GM23338 (cell line): ENCODE results near the gene OLFML1. TPM values are rescaled to one million over a fixed set of nuclear protein-coding genes. Genes with fewer than 3 reads are reported as not detected.

ENCODE experiments used
- ATAC-seq: fragments of 200-7000 bp; cut with Tn5 transposase; 3 replicates; pipeline ENCODE4 v1.9.1; 2020
- DNase-seq: peaks from one replicate; pipeline ENCODE4 v3.0.0-alpha.2; 2015; ENCODE audit warnings: low spot score
- H2AFZ ChIP-seq: fragments of 200-600 bp; sonication (generic); 2 replicates; pipeline ENCODE4 v1.8.0; 2016; ENCODE audit warnings: antibody characterized with exemption, mild to moderate bottlenecking, moderate library complexity
- H3F3A ChIP-seq: fragments of 200-600 bp; sonication (generic); replicated peaks from 2 replicates; pipeline ENCODE4 v1.8.0; 2017; ENCODE audit warnings: antibody characterized with exemption, mixed run types, low read depth
- H3K27ac ChIP-seq: fragments of 200-600 bp; sonication (generic); 2 replicates; pipeline ENCODE4 v1.6.1; 2016; ENCODE audit warnings: low read depth
- H3K27me3 ChIP-seq: fragments of 200-600 bp; sonication (generic); 2 replicates; pipeline ENCODE4 v1.8.0; 2016; ENCODE audit warnings: mild to moderate bottlenecking, mixed run types, moderate library complexity; ENCODE audit not compliant: insufficient read depth
- H3K36me3 ChIP-seq: fragments of 200-600 bp; sonication (generic); 2 replicates; pipeline ENCODE4 v1.8.0; 2016; ENCODE audit warnings: mild to moderate bottlenecking; ENCODE audit not compliant: insufficient read depth
- H3K4me1 ChIP-seq: fragments of 200-600 bp; sonication (generic); 2 replicates; pipeline ENCODE4 v1.8.0; 2016; ENCODE audit warnings: mild to moderate bottlenecking, moderate library complexity; ENCODE audit not compliant: insufficient read depth
- H3K4me2 ChIP-seq: fragments of 200-600 bp; sonication (generic); 2 replicates; pipeline ENCODE4 v1.7.1; 2017; ENCODE audit warnings: mixed run types
- H3K4me3 ChIP-seq: fragments of 200-600 bp; sonication (generic); 2 replicates; pipeline ENCODE4 v1.6.1; 2016; ENCODE audit warnings: mixed run types
- H3K79me2 ChIP-seq: fragments of 200-600 bp; sonication (generic); replicated peaks from 2 replicates; pipeline ENCODE4 v1.8.0; 2017; ENCODE audit warnings: mild to moderate bottlenecking; ENCODE audit not compliant: insufficient read depth
- H3K9me2 ChIP-seq: fragments of 200-600 bp; sonication (generic); 2 replicates; pipeline ENCODE4 v1.8.0; 2017; ENCODE audit not compliant: insufficient read depth
- H4K20me1 ChIP-seq: fragments of 200-600 bp; sonication (generic); replicated peaks from 2 replicates; pipeline ENCODE4 v1.8.0; 2017; ENCODE audit warnings: mild to moderate bottlenecking; ENCODE audit not compliant: insufficient read depth
- H3K27ac Mint-ChIP-seq: 2 replicates; pipeline ENCODE4 v1.8.0; 2020; ENCODE audit warnings: inconsistent platforms, mild to moderate bottlenecking, moderate library complexity, mixed read lengths
- H3K27me3 Mint-ChIP-seq: 3 replicates; pipeline ENCODE4 v1.8.0; 2022; ENCODE audit warnings: low read depth, mild to moderate bottlenecking, moderate library complexity, mixed read lengths, inconsistent platforms; ENCODE audit not compliant: insufficient read depth, poor library complexity
- H3K36me3 Mint-ChIP-seq: 3 replicates; pipeline ENCODE4 v1.8.0; 2021; ENCODE audit warnings: low read depth, mild to moderate bottlenecking, inconsistent platforms, moderate library complexity, mixed read lengths
- H3K4me1 Mint-ChIP-seq: 3 replicates; pipeline ENCODE4 v1.8.0; 2020; ENCODE audit warnings: mild to moderate bottlenecking, inconsistent platforms, mixed read lengths
- H3K4me3 Mint-ChIP-seq: 3 replicates; pipeline ENCODE4 v1.8.0; 2021; ENCODE audit warnings: moderate library complexity, mild to moderate bottlenecking, inconsistent platforms, mixed read lengths
- H3K9me3 Mint-ChIP-seq: 3 replicates; pipeline ENCODE4 v1.8.0; 2020; ENCODE audit warnings: moderate library complexity, mild to moderate bottlenecking, inconsistent platforms, mixed read lengths
- CREB1 ChIP-seq: fragments of 250-450 bp; sonication (Bioruptor Pico); IDR thresholded peaks from 2 replicates; pipeline ENCODE4 v1.5.0; 2020; ENCODE audit warnings: low read depth, mild to moderate bottlenecking, moderate library complexity
- ETS1 ChIP-seq: IDR thresholded peaks from 2 replicates; pipeline ENCODE4 v1.6.1; 2016; ENCODE audit warnings: antibody characterized with exemption
- EZH2phosphoT487 ChIP-seq: fragments of 200-600 bp; sonication (generic); IDR thresholded peaks from one replicate; pipeline ENCODE4 v1.8.1; 2018; ENCODE audit warnings: antibody characterized with exemption; ENCODE audit not compliant: unreplicated experiment
- JUNB ChIP-seq: IDR thresholded peaks from one replicate; pipeline ENCODE4 v1.6.1; 2016; ENCODE audit warnings: antibody characterized with exemption; ENCODE audit not compliant: unreplicated experiment
- NANOG ChIP-seq: IDR thresholded peaks from 2 replicates; pipeline ENCODE4 v1.6.1; 2016; ENCODE audit warnings: antibody characterized with exemption, borderline replicate concordance
- POLR2AphosphoS5 ChIP-seq: IDR thresholded peaks from 2 replicates; pipeline ENCODE4 v1.6.1; 2016; ENCODE audit warnings: antibody characterized with exemption, low read depth
- REST ChIP-seq: IDR thresholded peaks from one replicate; pipeline ENCODE4 v1.6.1; 2018; ENCODE audit warnings: antibody characterized with exemption; ENCODE audit not compliant: unreplicated experiment
- STAT1 ChIP-seq: IDR thresholded peaks from one replicate; pipeline ENCODE4 v1.6.1; 2016; ENCODE audit warnings: antibody characterized with exemption; ENCODE audit not compliant: unreplicated experiment
- ZNF114 ChIP-seq: fragments of 250-450 bp; sonication (Bioruptor Pico); IDR thresholded peaks from 2 replicates; pipeline ENCODE4 v1.5.0; 2020; ENCODE audit warnings: mild to moderate bottlenecking, moderate library complexity
- ZNF331 ChIP-seq: fragments of 250-450 bp; sonication (Bioruptor Pico); IDR thresholded peaks from 2 replicates; pipeline ENCODE4 v1.5.0; 2020; ENCODE audit warnings: low read depth, mild to moderate bottlenecking, moderate library complexity
- ZNF462 ChIP-seq: fragments of 250-450 bp; sonication (Bioruptor Pico); IDR thresholded peaks from 2 replicates; pipeline ENCODE4 v1.5.0; 2020; ENCODE audit warnings: mild to moderate bottlenecking, moderate library complexity
- polyA plus RNA-seq: library from polyadenylated mRNA; unstranded; fragments of >200 nt; fragmentation: Nextera tagmentation; extraction: Ambion mirVana; gene quantifications from 2 replicates; pipeline ENCODE4 v1.2.1, GENCODE V29; 2016
- total RNA-seq: library from RNA; depleted of rRNA; stranded (reverse); fragments of >200 nt; shearing (Covaris generic); gene quantifications from 2 replicates; pipeline ENCODE4 v1.2.3, GENCODE V29; 2014

OLFML1 gene
- total and polyA plus RNA-seq, 2 experiments from 2014 or later = 0.21 TPM; not detected in 1

GRCh38 chr11:7490054-7490453 lies 4.7 kb downstream of the OLFML1 start:
- no peak overlapping the region for H3K27ac ChIP-seq
- no peaks in the 10 kb centered on the region for H3K79me2 ChIP-seq
- no peak overlapping the region for H3K4me3 Mint-ChIP-seq
- H2AFZ ChIP-seq = no peak overlapping the region
- DNase-seq (no peak), ATAC-seq (no peak)
- H3K36me3 ChIP-seq = no peaks in the 10 kb centered on the region
- no peaks in the 10 kb centered on the region for H3F3A ChIP-seq
- H3K4me2 ChIP-seq = no peak overlapping the region
- H3K27me3 Mint-ChIP-seq = peaks cover 2% of the 10 kb centered on the region
- no peak overlapping the region for H3K4me3 ChIP-seq
- H3K27me3 ChIP-seq = no peaks in the 10 kb centered on the region
- peaks cover 14% of the 10 kb centered on the region for H3K9me2 ChIP-seq
- no peaks in the 10 kb centered on the region for H3K36me3 Mint-ChIP-seq
- H3K4me1 ChIP-seq = peaks cover 10% of the 10 kb centered on the region
- no peaks in the 10 kb centered on the region for H3K9me3 Mint-ChIP-seq
- H4K20me1 ChIP-seq = no peaks in the 10 kb centered on the region
- no peak overlapping the region for H3K27ac Mint-ChIP-seq
- peaks cover 33% of the 10 kb centered on the region for H3K4me1 Mint-ChIP-seq
- TF ChIP-seq CREB1 = no peak

GRCh38 chr11:7490535-7490934 lies 5.2 kb downstream of the OLFML1 start:
- peaks cover 1% of the 10 kb centered on the region for H3K27me3 Mint-ChIP-seq
- no peak overlapping the region for H3K4me2 ChIP-seq
- ATAC-seq = no peak
- no peak for DNase-seq
- no peaks in the 10 kb centered on the region for H3K36me3 ChIP-seq
- H3K36me3 Mint-ChIP-seq = no peaks in the 10 kb centered on the region
- H3K4me3 Mint-ChIP-seq = no peak overlapping the region
- no peak overlapping the region for H3K4me3 ChIP-seq
- peaks cover 30% of the 10 kb centered on the region for H3K4me1 Mint-ChIP-seq
- peaks cover 14% of the 10 kb centered on the region for H3K9me2 ChIP-seq
- H3F3A ChIP-seq = no peaks in the 10 kb centered on the region
- no peaks in the 10 kb centered on the region for H3K9me3 Mint-ChIP-seq
- no peaks in the 10 kb centered on the region for H4K20me1 ChIP-seq
- H3K27ac Mint-ChIP-seq = no peak overlapping the region
- no peak overlapping the region for H2AFZ ChIP-seq
- H3K79me2 ChIP-seq = no peaks in the 10 kb centered on the region
- no peaks in the 10 kb centered on the region for H3K27me3 ChIP-seq
- peaks cover 5% of the 10 kb centered on the region; the same call in 1 of the 2 replicates for H3K4me1 ChIP-seq
- TF ChIP-seq JUNB (no peak), REST (no peak), ZNF114 (no peak), EZH2phosphoT487 (no peak), NANOG (no peak), STAT1 (no peak), POLR2AphosphoS5 (no peak), ZNF331 (no peak), ZNF462 (CRISPR knock-in tag) (no peak), ETS1 (no peak)
- no peak overlapping the region for H3K27ac ChIP-seq
